C1 segment of cervical spinal cord (tissue), 14 donors: ENCODE results near the gene TWIST2.

Experiments used
- DNase-seq, 14 donors: peaks; one replicate each; lab custom pipeline; 2025; lab: John Stamatoyannopoulos, UW

The TWIST2 gene

DNA sequence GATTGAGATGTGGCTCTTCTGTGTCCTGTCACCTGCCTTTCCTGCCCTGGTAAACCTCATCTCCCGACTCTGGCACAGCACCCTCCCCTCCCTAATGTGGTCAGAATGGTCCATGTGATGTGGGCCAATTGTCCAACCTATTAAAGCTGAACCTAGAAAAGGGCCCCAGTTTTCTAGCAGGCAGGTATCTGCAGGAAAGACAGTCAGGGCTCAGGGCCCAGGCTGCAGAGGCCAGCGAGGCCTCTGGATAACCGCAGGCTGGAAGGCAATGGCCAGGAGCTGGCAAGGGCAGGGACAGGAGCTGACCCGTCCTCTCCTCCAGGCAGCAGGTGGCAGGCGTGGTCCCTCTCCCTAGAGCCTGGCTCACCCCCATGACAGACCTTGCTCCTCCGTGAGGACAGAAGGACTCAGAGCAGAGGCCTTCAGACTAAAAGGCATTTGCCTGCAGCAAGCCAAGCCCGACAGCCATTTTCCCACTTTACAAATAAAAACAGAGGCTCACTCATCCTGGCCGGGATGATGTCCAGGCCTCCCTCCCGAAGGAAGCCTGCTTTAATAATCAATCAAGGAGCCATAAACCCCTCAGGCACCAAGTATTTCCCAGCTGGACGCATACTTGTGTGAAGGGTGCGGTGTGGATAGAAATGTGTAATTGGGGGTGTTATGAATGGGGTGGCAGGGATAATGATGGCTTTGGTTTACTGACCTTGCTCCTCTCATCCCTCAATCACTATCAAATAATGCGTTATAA is 107.1 kb downstream of the TWIST2 start:
- DNase-seq = no peak

DNA sequence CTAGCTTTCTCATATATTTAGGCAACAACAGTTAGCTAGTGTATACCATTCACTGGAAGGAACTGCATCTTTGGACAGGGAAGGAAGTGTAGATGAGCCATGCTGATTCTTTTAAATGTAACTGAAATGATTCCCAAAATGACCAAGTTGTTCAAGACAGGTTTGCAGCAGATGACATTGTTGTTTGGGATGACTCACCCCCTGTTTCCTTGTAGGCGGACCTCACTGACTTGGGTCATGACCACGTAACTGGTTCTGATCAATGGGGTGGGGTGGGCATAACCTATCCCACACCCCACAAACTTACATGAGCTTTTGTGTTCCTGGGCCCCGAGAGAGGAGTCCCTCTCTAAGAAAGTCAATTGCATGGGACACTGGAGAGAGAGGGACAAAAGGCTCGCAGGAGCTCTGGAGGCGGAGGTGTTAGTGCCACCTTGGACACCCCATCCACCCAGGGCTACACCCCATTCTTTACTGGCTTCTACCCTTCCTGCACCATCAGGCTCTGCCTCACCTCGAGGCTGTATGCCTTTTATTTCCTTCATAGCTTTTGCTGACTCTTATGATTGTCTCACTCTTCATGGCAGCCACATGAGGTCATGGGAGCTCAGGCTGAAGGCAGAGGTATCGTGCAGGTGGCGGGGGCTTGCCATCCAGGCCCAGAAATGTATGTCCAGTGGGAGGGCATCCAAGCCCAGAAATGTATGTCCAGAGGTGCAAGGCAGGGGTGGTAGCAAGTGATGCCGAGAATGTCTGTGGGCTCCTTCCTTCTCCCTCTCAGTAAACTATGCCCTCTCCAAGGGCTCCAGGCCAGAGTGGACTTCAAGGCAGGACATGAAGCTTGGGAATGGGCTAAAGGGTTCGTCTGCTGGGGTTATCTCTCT is 108.0 kb downstream of the TWIST2 start:
- DNase-seq = no peak

DNA sequence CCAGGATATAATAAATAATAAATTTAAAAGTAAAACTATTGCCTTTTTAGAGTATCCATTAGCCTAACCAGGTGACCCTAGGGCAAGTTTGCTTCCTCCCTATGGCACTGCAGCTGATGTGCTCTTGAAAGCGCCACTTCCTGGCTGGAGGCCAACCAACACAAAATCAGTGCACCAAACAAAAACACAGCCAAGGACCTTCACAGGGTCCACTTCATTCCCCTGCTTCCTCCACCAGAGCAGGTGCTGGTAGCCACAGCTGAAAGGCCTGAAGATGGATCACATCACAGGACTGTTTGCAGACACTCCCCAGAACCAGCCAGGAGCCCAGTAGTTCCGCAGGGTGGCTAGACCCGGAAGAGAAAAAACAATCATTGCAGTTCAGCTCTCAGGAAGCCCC is 108.8 kb downstream of the TWIST2 start:
- no peak for DNase-seq
